ACC112 (cell line): ENCODE data around the gene ANKS1B.
"Not testable (repeated sequence)": the region's sequence is repeated elsewhere in the genome, so short reads cannot be mapped to it uniquely, and the experiment has no call there.

Experiments
- H2AFZ ChIP-seq: fragments of 200-600 bp; sonication (generic); one replicate; pipeline ENCODE4 v1.6.0; 2017; ENCODE audit warnings: antibody characterized with exemption, low read length; ENCODE audit not compliant: unreplicated experiment
- H3K27ac ChIP-seq: fragments of 200-600 bp; sonication (generic); 2 replicates; pipeline ENCODE4 v1.5.1; 2014; ENCODE audit warnings: low read depth, mild to moderate bottlenecking, antibody characterized with exemption, low read length, moderate library complexity
- H3K27me3 ChIP-seq: fragments of 200-600 bp; sonication (generic); 2 replicates; pipeline ENCODE4 v1.6.1; 2014; ENCODE audit warnings: mild to moderate bottlenecking, antibody characterized with exemption, low read length, moderate library complexity, mixed read lengths; ENCODE audit not compliant: insufficient read depth
- H3K36me3 ChIP-seq: fragments of 200-600 bp; sonication (generic); 2 replicates; pipeline ENCODE4 v1.6.1; 2016; ENCODE audit warnings: mild to moderate bottlenecking, antibody characterized with exemption, low read length, moderate library complexity, mixed read lengths; ENCODE audit not compliant: insufficient read depth
- H3K4me1 ChIP-seq: fragments of 200-600 bp; sonication (generic); one replicate; pipeline ENCODE4 v1.6.1; 2016; ENCODE audit warnings: low read length, mixed read lengths; ENCODE audit not compliant: insufficient read depth, unreplicated experiment, control insufficient read depth
- H3K4me3 ChIP-seq: fragments of 200-600 bp; sonication (generic); 2 replicates; pipeline ENCODE4 v1.5.1; 2014; ENCODE audit warnings: mild to moderate bottlenecking, low read depth, low read length
- H3K79me2 ChIP-seq: fragments of 200-600 bp; sonication (generic); one replicate; pipeline ENCODE4 v1.6.0; 2016; ENCODE audit warnings: low read length; ENCODE audit not compliant: control insufficient read depth, unreplicated experiment, insufficient read depth

The ANKS1B gene

DNA sequence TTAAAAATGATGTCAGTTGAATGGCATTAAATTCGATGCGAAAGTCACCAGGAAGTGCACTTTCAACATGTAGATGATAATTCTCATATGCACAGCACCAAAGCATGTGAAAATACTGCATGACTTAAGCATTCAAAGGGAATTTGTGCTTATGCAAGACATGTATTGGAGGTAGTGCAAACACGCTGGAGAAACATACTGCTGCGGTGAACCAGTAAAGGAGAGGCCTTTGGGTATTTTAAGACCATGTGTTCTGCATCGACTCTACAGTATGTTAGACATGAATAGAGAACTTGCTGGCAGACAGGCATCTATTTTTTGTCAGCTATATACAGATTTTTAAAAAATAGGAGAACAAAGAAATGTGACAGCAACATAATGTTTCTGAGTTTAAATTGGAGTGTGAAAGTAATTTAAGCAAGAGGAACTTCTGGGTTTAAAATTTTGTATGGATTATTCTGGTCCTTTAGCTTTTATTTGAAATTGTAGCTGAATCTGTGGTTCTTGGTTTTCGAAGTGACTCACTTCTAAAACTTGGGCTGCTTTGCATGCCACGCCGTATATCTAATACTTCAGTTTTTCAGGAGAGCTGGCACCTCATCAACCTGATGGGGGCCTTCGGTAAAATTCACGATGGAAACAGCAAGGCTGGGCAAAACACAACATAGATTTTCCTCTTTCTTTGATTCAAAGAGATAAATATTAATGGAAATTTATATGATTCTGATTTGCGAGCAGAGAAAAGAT, 930.9 kb downstream of the ANKS1B start:
- Histone ChIP-seq H3K27ac (no peak overlapping the region), H3K27me3 (no peaks in the 10 kb centered on the region), H3K79me2 (no peaks in the 10 kb centered on the region), H3K4me1 (no peaks in the 10 kb centered on the region), H3K36me3 (no peaks in the 10 kb centered on the region), H3K4me3 (no peak overlapping the region), H2AFZ (no peak overlapping the region)

DNA sequence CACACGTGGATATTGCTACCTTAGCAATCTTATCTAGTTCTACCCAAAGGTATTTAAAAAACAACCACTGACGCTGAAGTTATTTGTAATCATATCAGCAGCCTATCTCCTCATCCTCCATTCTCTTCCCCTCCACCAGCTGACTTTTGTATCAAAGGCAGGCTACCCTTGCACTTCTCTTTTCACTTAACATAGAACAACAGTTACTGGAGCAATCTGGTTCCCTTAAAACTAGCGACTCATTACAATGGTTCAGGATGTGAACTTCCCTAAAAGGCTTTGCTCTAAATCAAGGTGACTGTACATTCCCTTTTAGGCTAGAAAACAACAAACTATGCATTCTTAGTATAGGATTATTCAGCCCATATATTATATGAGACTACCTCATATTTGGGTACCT, 935.0 kb downstream of the ANKS1B start:
- Histone ChIP-seq H3K4me1 (no peaks in the 10 kb centered on the region), H3K79me2 (no peaks in the 10 kb centered on the region), H2AFZ (no peak overlapping the region), H3K27ac (no peak overlapping the region), H3K4me3 (no peak overlapping the region), H3K36me3 (no peaks in the 10 kb centered on the region), H3K27me3 (no peaks in the 10 kb centered on the region)

- no peak overlapping the region for H3K27ac ChIP-seq
- H3K27me3 ChIP-seq, result no peaks in the 10 kb centered on the region
- H3K4me1 ChIP-seq, result no peaks in the 10 kb centered on the region
- no peak overlapping the region for H3K4me3 ChIP-seq
- no peak overlapping the region for H2AFZ ChIP-seq
- no peaks in the 10 kb centered on the region for H3K79me2 ChIP-seq
- no peaks in the 10 kb centered on the region for H3K36me3 ChIP-seq
These were observed 939.6 kb downstream of the ANKS1B start for GRCh38 chr12:99045158-99045557.

DNA sequence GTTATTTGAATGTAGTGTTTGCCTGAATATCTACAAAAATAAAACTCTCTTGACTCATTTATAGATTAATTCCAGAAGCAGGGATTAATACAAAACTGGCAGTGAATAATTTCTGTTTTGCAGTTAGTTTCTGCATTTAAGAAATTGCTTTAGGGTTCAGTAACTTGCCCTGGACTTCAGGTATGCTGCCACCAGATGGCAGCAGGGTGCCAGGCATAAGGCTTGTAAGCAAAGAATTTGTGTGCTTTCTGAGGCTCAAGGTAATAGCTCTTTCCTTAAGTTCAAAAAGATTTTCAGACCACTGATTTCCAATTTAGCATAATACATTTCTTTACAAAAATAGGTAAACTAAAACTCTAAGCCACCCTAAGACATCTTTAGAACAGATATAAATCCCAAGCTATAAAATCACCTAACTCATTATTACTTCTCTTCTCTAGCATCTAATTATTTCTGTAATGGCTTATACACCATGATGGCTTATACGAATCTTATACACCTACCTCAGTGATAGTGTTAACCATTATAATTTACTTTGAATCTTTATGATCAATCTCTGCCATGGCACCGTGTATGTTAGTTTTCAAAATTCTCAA, 941.3 kb downstream of the ANKS1B start:
- H3K79me2 ChIP-seq, result no peaks in the 10 kb centered on the region
- no peaks in the 10 kb centered on the region for H3K36me3 ChIP-seq
- H3K4me3 ChIP-seq, result no peak overlapping the region
- H3K27me3 ChIP-seq, result no peaks in the 10 kb centered on the region
- H3K4me1 ChIP-seq, result no peaks in the 10 kb centered on the region
- H3K27ac ChIP-seq, result no peak overlapping the region
- H2AFZ ChIP-seq, result no peak overlapping the region

GRCh38 chr12:99042226-99042625, 942.5 kb downstream of the ANKS1B start:
- Histone ChIP-seq H3K27me3 (no peaks in the 10 kb centered on the region), H3K36me3 (no peaks in the 10 kb centered on the region), H3K79me2 (no peaks in the 10 kb centered on the region), H2AFZ (no peak overlapping the region), H3K4me1 (no peaks in the 10 kb centered on the region), H3K4me3 (no peak overlapping the region), H3K27ac (no peak overlapping the region)

- no peaks in the 10 kb centered on the region for H3K36me3 ChIP-seq
- H3K27me3 ChIP-seq, result no peaks in the 10 kb centered on the region
These were observed 945.2 kb downstream of the ANKS1B start for GRCh38 chr12:99039367-99040120.

DNA sequence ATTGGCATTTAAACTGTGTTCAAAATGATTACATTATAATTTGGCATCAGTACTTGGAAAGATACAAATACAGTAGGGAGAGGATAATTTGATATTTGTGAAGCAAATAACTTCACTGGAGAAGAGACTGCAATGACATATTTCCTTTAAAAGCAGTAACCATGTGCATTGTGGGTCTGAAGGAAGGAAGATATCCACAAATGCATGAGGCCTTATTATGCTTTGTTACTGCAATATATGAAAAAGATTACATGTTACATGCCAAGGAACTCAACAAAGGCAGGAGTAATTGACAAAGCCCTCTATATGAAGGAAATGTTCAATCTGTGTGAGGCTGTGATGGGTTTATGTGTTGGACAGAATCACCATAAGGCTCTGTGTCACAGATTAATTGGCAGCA, 948.2 kb downstream of the ANKS1B start:
- H3K4me1 ChIP-seq, result no peaks in the 10 kb centered on the region
- no peak overlapping the region for H3K4me3 ChIP-seq
- H3K79me2 ChIP-seq, result no peaks in the 10 kb centered on the region
- H3K27me3 ChIP-seq, result no peaks in the 10 kb centered on the region
- no peak overlapping the region for H3K27ac ChIP-seq
- no peaks in the 10 kb centered on the region for H3K36me3 ChIP-seq
- no peak overlapping the region for H2AFZ ChIP-seq

More at GRCh38 chr12:99039367-99040120, 945.2 kb downstream of the ANKS1B start:
- Histone ChIP-seq H2AFZ (no peak overlapping the region), H3K79me2 (no peaks in the 10 kb centered on the region), H3K27ac (no peak overlapping the region), H3K4me1 (no peaks in the 10 kb centered on the region), H3K4me3 (no peak overlapping the region)

GRCh38 chr12:99035803-99036202, 948.9 kb downstream of the ANKS1B start:
- H3K27ac ChIP-seq, result no peak overlapping the region
- H3K4me1 ChIP-seq, result no peaks in the 10 kb centered on the region
- no peaks in the 10 kb centered on the region for H3K79me2 ChIP-seq
- no peaks in the 10 kb centered on the region for H3K27me3 ChIP-seq
- no peak overlapping the region for H2AFZ ChIP-seq
- H3K36me3 ChIP-seq, result no peaks in the 10 kb centered on the region
- H3K4me3 ChIP-seq, result no peak overlapping the region

DNA sequence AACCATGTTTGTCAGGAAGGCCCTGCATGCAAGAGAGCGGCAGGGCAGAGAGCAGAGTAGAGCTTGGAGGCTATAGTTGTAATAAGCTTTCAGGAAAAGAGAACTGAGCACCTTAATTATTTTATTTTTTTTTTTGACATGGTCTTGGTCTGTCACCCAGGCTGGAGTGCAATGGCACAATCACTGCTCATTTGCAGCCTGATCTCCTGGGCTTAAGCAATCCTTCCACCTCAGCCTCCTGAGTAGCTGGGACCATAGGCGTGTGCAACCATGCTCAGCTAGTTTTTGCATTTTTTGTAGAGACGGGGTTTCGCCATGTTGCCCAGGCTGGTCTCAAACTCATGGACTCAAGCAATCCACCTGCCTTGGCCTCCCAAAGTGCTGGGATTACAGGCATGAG, 950.5 kb downstream of the ANKS1B start:
- H3K4me3 ChIP-seq, H3K27me3 ChIP-seq, H2AFZ ChIP-seq, H3K36me3 ChIP-seq, H3K27ac ChIP-seq, H3K4me1 ChIP-seq, H3K79me2 ChIP-seq: not testable (repeated sequence)

DNA sequence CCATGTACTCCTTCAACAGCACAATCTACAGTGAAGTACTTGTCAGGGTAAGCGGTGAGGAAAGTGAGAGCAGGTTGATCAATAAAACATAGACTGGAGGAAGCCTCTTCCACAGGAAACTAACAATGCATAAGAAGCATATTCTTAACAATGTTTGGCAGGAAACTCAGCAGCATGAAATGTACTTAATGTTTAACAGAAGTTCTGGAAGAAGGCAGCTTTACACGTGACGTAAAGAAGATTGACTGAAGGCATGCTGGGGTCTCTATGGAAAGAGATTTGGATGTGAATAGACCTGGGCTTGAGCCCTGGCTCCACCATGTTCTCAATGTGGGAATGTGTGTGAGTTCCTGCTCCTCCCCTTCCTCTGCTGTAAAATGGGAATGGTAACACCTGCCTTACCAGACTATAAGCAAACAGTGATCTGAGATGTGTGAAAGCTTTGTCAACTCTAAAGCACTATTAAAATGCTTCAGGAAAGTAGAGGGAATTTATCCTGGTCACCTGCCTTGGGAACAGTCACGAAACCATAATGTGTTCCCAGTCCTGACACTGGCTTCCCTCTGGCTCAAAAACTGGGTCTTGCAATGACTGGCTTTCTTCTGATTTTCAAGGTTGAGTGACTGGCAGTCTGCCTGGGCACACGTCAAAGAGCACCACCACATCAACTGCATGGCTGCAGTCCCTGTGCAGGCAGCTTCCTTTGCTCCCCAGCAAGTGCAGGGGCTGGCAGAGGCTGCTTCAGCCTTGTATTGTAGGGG, 955.0 kb downstream of the ANKS1B start:
- H3K36me3 ChIP-seq, result no peaks in the 10 kb centered on the region
- H3K4me1 ChIP-seq, result no peaks in the 10 kb centered on the region
- H3K27ac ChIP-seq, result no peak overlapping the region
- H3K4me3 ChIP-seq, result no peak overlapping the region
- H3K27me3 ChIP-seq, result no peaks in the 10 kb centered on the region
- H2AFZ ChIP-seq, result no peak overlapping the region
- no peaks in the 10 kb centered on the region for H3K79me2 ChIP-seq
